HG03520 (cell line): ENCODE measurements around the gene RPLP2.

Source experiments
- ATAC-seq: cut with Tn5 transposase; IDR thresholded peaks from one replicate; pipeline ENCODE4 v1.9.1; 2021; ENCODE audit warnings: mild to moderate bottlenecking, moderate library complexity; ENCODE audit not compliant: unreplicated experiment

The RPLP2 gene

DNA sequence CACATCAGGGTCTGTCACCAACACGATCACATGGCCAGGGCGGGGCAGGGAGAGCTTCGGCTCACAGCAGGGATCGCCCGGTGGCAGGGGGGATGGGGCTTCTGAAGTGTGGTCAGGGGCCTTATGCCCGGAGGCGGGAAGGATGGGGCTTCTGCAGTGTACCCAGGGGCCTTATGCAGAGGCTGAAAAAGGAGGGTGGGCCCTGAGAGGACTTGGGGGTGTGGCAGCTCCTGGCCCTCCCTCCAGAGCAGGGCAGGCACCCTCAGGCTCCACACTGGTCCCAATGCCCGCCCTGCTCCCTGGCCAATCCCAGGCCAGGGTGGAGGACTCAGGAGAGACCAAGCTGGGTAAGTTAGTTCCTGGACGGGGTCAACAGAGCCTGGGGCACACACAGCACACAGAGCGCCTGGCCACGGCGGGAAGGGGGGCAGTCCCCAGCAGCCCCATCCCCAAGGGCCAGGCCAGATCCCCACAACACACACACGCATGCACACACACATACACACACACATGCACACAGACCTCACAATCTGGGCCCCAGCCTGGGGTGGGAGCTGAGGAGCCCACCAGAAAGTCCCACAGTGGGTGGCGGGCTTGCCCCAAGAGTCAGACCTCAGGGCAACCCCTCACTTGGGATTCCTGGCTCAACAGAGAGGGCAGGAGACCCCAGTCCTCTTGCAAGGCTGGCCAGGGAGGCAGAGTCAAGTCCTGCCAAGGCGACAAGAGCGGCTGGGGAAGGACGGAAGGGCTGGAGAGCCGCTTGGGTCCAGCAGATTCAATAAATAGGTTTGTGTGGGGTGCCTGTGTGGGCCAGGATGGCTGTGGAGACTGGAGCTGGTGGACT, 18.8 kb upstream of the RPLP2 start:
- no peak for ATAC-seq

DNA sequence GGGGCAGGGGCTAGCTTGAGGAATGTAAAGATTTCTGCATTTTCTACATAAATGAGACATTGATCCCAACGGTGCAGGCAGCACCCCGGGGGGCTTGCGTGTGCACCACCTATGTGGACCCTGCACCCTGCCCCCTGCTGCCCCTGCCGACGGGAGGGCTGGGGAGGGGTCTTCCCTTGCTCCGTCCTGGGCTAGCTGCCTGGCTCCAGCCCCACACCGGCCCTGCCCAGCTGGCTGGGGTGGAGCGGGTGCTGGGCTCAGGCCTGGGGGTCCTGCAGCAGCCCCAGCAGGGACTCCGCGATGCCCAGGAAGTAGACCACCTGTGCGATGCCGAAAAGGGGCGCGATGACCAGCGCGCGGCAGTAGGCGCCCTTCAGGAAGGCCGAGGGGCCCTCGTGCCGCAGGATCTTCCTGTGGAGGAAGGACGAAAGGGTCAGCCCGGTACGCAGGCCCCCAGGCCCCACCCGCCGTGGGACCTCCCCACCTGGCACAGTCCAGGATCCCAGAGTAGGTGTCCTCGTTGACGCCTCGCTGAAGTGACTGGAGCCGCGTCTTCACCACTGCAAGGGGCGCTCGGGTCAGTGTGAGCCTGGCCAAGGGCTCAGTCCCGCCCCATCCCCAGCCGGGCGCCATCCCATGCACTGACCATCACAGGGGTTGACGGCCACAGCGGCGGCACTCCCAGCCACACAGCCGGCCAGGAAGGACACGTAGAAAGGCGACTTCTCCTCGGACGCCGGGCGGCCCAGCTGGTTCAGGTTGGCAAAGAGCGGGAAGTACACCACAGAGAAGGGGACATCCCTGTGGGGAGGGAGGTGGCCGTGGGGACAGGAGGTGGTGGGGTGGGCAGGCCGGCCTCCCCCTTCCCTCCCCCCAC, 17.9 kb upstream of the RPLP2 start:
- ATAC-seq: no peak

DNA sequence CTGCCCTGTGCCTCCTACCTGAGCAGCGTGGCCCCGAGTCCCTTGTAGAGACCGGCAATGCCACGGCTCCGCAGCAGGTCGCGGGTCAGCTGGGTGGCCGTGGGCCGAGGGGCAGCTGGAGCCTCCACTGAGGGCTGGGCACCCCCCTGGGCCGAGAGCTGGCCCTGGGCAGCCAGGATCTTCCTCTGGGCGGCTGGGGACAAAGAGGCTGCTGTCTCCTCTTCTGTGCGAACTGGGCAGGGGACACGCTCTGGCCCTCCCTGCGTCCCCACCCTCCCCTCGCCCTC, 17.3 kb upstream of the RPLP2 start:
- no peak for ATAC-seq

DNA sequence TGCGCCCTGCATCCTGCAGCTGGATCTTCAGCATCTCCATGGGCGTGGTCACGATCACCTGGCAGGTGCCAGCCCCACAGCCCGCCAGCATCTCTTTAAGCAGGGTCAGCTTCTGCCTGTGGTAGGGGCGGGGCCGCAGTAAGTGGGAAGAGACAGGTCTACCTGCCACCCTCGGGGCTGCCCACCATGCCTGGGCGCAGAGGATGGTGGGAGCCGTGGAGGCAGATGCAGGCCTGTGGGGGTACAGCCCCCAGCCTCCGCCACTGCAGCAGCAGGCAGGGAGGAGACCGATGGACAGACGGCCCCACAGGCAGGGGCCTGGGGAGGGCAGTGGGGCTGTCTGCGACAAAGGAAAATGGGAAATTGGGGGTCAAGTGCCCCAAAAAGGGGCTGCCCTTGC, 16.9 kb upstream of the RPLP2 start:
- ATAC-seq: no peak

GRCh38 chr11:793556-793955, 16.2 kb upstream of the RPLP2 start:
- ATAC-seq: no peak

DNA sequence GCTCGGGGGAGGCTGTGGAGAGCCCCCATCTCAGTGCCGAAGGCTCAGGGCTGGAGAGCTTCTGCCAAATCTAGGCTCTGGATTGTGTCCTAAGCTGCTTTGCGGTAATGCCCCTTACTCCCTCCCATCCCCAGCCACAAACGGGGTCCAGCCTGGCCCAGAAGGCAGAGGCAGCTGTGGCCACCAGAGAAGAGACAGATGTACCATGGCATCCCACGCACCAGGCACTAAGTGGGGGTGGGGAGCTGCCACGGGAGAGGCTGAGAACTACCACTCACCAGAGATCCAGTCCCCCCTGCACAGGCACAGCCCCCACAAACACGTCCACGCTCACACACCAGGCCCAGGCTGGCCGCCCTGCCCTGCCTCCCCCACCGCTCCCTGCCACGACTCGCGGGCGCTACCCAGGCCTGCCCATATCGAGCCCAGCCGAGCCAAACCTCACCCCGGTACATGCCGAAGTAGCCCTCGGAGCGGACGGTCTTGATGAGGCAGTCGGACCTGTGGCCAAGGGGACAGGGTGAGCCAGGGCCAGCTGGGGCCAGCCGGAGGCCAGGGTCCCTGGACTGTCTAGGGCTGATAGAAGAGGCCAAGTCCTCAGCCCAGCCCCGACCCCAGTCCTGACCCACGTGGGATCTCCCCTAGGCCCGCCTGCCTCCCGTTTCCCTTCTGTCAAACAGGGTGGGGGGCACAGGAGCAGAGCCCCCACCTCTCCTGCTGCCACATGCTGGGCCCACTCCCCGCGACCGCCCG, 15.6 kb upstream of the RPLP2 start:
- no peak for ATAC-seq

GRCh38 chr11:794766-795633, 14.8 kb upstream of the RPLP2 start:
- ATAC-seq: no peak

GRCh38 chr11:795634-796564, 13.9 kb upstream of the RPLP2 start:
- ATAC-seq: peak; percentile 31

DNA sequence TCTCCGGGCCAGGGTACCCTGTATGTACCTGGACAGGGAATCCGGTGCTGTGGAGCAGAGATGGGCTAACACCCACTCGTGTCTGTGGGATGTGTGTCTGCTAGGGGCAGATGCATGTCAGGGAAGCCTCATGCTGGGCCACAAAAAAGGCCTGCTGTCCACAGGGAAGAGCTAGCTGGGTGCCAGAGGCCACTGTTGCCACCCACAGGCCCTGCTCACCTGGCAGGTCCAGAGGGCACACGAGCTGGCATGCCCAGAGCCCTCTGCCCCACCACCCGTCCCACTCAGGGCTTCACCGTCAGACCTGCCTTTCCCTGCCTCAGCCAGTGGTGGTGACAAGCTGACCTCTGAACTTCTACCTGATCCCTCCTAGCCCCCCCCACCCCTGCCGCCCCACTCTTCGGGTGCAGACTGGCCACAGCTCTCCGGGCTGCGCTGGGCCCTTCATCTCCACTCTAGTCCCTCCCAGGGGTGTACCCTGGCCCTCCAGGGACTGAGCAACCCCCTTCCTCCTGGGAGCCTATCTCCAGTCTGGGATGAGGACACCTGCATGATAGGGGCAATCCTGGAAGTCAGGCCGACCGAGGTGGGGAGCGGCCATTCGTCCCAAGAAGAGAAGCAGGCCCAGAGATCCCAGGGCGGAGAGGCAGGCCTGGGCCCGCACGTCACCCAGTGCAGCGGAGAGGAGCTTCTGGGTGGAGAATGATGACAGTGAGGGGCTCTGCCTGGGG, 13.0 kb upstream of the RPLP2 start:
- ATAC-seq: no peak

- ATAC-seq: peak; percentile 39
Observed at GRCh38 chr11:797296-798092, 12.3 kb upstream of the RPLP2 start.

- peak; percentile 46 for ATAC-seq
Observed at GRCh38 chr11:798093-798713, 11.6 kb upstream of the RPLP2 start, which contains the start of gene SLC25A22. Gene SLC25A22, minus strand, starts transcription at chr11:798281. Its CDS starts 3,275 bp downstream, at chr11:795006.

GRCh38 chr11:799641-800316, 10.0 kb upstream of the RPLP2 start:
- no peak for ATAC-seq

DNA sequence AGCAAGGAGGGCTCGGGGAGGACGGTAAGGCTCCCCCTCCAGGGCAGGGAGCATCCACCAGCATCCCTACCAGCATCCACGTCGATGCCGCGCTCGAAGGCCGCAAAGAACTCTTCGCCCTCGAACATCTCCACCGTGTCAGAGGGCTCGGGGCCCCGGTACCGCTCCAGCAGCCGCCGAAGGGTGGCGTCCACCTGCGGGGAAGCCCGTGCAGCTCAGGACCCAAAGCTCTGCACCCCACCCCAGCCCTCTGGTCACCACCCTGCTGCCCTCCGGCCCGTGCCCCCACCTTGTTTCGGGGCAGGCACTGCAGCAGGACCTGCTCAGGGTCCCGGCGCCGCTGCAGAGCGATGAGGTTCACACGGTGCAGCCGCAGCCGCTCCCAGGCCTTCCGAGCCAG, 9.3 kb upstream of the RPLP2 start:
- ATAC-seq: no peak

GRCh38 chr11:801097-801780, 8.5 kb upstream of the RPLP2 start:
- ATAC-seq: no peak

GRCh38 chr11:802018-802617, 7.6 kb upstream of the RPLP2 start:
- ATAC-seq: no peak
